HepG2 (cell line): ENCODE results near the gene ZNF385B. TPM values are rescaled to one million over a fixed set of nuclear protein-coding genes. Genes with fewer than 3 reads are reported as not detected.

Experiments
- FOXA1 ChIP-seq, 2 experiments: fragments of 450-650 bp in 1 of 2; sonication (generic) in 1 of 2; formaldehyde crosslinking in 1 of 2; IDR thresholded peaks; 2 replicates each; pipeline versions ENCODE4 v1.4.0 to v1.6.1; 2016 to 2020; ENCODE audit warnings: missing genetic modification reagents in 1 of 2
- FOXC1 ChIP-seq: sonication (generic); formaldehyde crosslinking; IDR thresholded peaks from 2 replicates; pipeline ENCODE4 v1.8.0; 2022; ENCODE audit warnings: mild to moderate bottlenecking, missing genetic modification reagents, borderline replicate concordance
- GABPA ChIP-seq, 2 experiments: IDR thresholded peaks; 2 replicates each; pipeline ENCODE4 v1.6.1; 2011 to 2016; ENCODE audit warnings: low read depth in 2 of 2, low read length in 1 of 2, missing biosample characterization in 1 of 2, missing genetic modification characterization in 1 of 2
- GTF3A ChIP-seq: sonication (generic); formaldehyde crosslinking; conservative IDR thresholded peaks from 2 replicates; pipeline ENCODE4 v1.4.0; 2020; ENCODE audit warnings: mild to moderate bottlenecking, missing genetic modification reagents
- JUN ChIP-seq: sonication (generic); formaldehyde crosslinking; IDR thresholded peaks from 2 replicates; pipeline ENCODE4 v1.4.0; 2020; ENCODE audit warnings: mild to moderate bottlenecking, missing genetic modification reagents
- KDM6A ChIP-seq: IDR thresholded peaks from 2 replicates; pipeline ENCODE4 v1.6.1; 2016; ENCODE audit warnings: low read depth
- MTF2 ChIP-seq: sonication (generic); formaldehyde crosslinking; IDR thresholded peaks from 2 replicates; pipeline ENCODE4 v1.5.0; 2020; ENCODE audit warnings: missing genetic modification reagents, borderline replicate concordance
- RCOR2 ChIP-seq: IDR thresholded peaks from 2 replicates; pipeline ENCODE4 v1.6.1; 2016; ENCODE audit warnings: missing biosample characterization, missing genetic modification reagents
- RFX5 ChIP-seq: IDR thresholded peaks from 2 replicates; pipeline ENCODE4 v1.6.1; 2011; ENCODE audit warnings: low read depth, low read length, improper control_type of control experiment
- SIX1 ChIP-seq: sonication (generic); formaldehyde crosslinking; IDR thresholded peaks from 2 replicates; pipeline ENCODE4 v1.4.0; 2020; ENCODE audit warnings: missing genetic modification reagents, borderline replicate concordance
- ZBTB1 ChIP-seq: sonication (generic); formaldehyde crosslinking; IDR thresholded peaks from 2 replicates; pipeline ENCODE4 v1.4.0; 2020; ENCODE audit warnings: missing genetic modification reagents, borderline replicate concordance
- ZNF225 ChIP-seq: sonication (generic); formaldehyde crosslinking; IDR thresholded peaks from 2 replicates; pipeline ENCODE4 v1.4.0; 2020; ENCODE audit warnings: mild to moderate bottlenecking, missing genetic modification reagents
- ZNF232 ChIP-seq: sonication (generic); formaldehyde crosslinking; IDR thresholded peaks from 2 replicates; pipeline ENCODE4 v1.4.0; 2020; ENCODE audit warnings: missing genetic modification reagents, borderline replicate concordance
- ZNF280D ChIP-seq: sonication (generic); formaldehyde crosslinking; IDR thresholded peaks from 2 replicates; pipeline ENCODE4 v1.5.1; 2020; ENCODE audit warnings: mild to moderate bottlenecking, missing genetic modification reagents
- ZNF724P ChIP-seq: sonication (generic); formaldehyde crosslinking; IDR thresholded peaks from 2 replicates; pipeline ENCODE4 v1.8.0; 2022; ENCODE audit warnings: missing genetic modification reagents, borderline replicate concordance
- polyA plus RNA-seq, 8 experiments: library from polyadenylated mRNA; depleted of rRNA in 3 of 8; stranded (reverse) in 7 of 8; unstranded in 1 of 8; fragments of >200 nt; fragmentation: Illumina TruSeq in 4 of 8; extraction: Trizol in 4 of 8; gene quantifications; 2 replicates each; pipeline versions ENCODE4 v1.2.1 to v1.2.3, GENCODE V29; 2011 to 2016; ENCODE audit warnings: low read depth in 4 of 8, missing spikeins in 1 of 8, mixed read lengths in 1 of 8; ENCODE audit not compliant: insufficient read depth in 1 of 8
- total RNA-seq, 5 experiments: library from RNA; depleted of rRNA; stranded (reverse); fragments of >200 nt; fragmentation: Illumina TruSeq; extraction: Trizol; gene quantifications; 2 replicates each; pipeline ENCODE4 v1.2.3, GENCODE V29; 2016; ENCODE audit warnings: low read depth in 1 of 5
- TF ChIP-seq, protein P1 (sequence below): sonication (generic); formaldehyde crosslinking; IDR thresholded peaks from 2 replicates; pipeline ENCODE4 v1.4.0; 2020; ENCODE audit warnings: missing genetic modification reagents; ENCODE audit errors: not compliant biosample characterization
- TF ChIP-seq, protein P2 (sequence below): IDR thresholded peaks from 2 replicates; pipeline ENCODE4 v1.6.1; 2016; ENCODE audit warnings: mild to moderate bottlenecking, missing biosample characterization, missing genetic modification reagents
- TF ChIP-seq, protein P3 (sequence below): sonication (generic); formaldehyde crosslinking; IDR thresholded peaks from 2 replicates; pipeline ENCODE4 v1.8.1; 2022; ENCODE audit warnings: low read depth, mild to moderate bottlenecking, missing genetic modification reagents
- TF ChIP-seq, protein P4 (sequence below): sonication (generic); formaldehyde crosslinking; IDR thresholded peaks from 2 replicates; pipeline ENCODE4 v1.4.0; 2020; ENCODE audit warnings: mild to moderate bottlenecking, missing genetic modification reagents

ZNF385B gene
- total and polyA plus RNA-seq, 2 of the 13 experiments (the other 11 are each of a cell fraction or from before 2014, with no cell fraction given): 3.3 to 6.7 TPM

DNA sequence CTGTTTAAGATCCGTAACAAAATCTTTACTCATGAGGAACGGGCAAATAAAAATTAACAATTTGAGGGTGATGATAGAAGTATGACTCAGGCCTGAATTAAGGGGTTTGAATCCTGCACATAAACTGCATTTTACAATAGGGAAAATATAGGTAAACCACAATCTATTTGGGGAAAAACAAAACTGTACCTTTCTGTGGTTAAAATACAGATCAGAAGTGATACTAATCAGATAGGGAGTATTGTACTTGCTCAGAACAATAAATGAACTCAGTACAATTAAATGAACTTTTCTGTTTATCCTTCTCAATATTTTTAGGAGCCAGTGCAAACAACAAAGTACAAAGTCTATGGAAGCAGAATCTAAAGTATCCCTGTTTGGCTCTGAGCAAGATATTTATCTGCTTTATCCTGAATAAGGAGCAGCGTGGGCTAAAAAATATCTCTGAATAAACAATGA lies 287.3 kb downstream of the ZNF385B start (continued):
- TF ChIP-seq, protein P1, sequence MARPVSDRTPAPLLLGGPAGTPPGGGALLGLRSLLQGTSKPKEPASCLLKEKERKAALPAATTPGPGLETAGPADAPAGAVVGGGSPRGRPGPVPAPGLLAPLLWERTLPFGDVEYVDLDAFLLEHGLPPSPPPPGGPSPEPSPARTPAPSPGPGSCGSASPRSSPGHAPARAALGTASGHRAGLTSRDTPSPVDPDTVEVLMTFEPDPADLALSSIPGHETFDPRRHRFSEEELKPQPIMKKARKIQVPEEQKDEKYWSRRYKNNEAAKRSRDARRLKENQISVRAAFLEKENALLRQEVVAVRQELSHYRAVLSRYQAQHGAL (CRISPR knock-in tag): no peak
- peak; percentile 43; the same call in 1 of the 2 replicates for TF ChIP-seq KDM6A (CRISPR knock-in tag)
- peak; percentile 59; the same call in 1 of the 2 replicates for TF ChIP-seq RCOR2 (CRISPR knock-in tag)
- TF ChIP-seq, protein P2, sequence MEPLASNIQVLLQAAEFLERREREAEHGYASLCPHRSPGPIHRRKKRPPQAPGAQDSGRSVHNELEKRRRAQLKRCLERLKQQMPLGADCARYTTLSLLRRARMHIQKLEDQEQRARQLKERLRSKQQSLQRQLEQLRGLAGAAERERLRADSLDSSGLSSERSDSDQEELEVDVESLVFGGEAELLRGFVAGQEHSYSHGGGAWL: no peak
- no peak for TF ChIP-seq ZNF225 (CRISPR knock-in tag)
- no peak for TF ChIP-seq GTF3A
- TF ChIP-seq RFX5: no peak
- no peak for TF ChIP-seq FOXC1 (CRISPR knock-in tag)
- TF ChIP-seq, protein P3, sequence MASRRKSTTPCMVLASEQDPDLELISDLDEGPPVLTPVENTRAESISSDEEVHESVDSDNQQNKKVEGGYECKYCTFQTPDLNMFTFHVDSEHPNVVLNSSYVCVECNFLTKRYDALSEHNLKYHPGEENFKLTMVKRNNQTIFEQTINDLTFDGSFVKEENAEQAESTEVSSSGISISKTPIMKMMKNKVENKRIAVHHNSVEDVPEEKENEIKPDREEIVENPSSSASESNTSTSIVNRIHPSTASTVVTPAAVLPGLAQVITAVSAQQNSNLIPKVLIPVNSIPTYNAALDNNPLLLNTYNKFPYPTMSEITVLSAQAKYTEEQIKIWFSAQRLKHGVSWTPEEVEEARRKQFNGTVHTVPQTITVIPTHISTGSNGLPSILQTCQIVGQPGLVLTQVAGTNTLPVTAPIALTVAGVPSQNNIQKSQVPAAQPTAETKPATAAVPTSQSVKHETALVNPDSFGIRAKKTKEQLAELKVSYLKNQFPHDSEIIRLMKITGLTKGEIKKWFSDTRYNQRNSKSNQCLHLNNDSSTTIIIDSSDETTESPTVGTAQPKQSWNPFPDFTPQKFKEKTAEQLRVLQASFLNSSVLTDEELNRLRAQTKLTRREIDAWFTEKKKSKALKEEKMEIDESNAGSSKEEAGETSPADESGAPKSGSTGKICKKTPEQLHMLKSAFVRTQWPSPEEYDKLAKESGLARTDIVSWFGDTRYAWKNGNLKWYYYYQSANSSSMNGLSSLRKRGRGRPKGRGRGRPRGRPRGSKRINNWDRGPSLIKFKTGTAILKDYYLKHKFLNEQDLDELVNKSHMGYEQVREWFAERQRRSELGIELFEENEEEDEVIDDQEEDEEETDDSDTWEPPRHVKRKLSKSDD (CRISPR knock-in tag): no peak
- no peak for TF ChIP-seq JUN (CRISPR knock-in tag)
- TF ChIP-seq, protein P4, sequence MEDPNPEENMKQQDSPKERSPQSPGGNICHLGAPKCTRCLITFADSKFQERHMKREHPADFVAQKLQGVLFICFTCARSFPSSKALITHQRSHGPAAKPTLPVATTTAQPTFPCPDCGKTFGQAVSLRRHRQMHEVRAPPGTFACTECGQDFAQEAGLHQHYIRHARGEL: no peak
- no peak for TF ChIP-seq MTF2 (CRISPR knock-in tag)
- no peak for TF ChIP-seq GABPA (IDR thresholded peaks at IDR 0.05; ENCODE audit: low read depth, low read length)
- TF ChIP-seq GABPA (CRISPR knock-in tag; IDR thresholded peaks at IDR 0.05; ENCODE audit: low read depth): no peak
- peak; percentile 29; the same call in 1 of the 2 replicates for TF ChIP-seq SIX1 (CRISPR knock-in tag)
- no peak for TF ChIP-seq ZBTB1 (CRISPR knock-in tag)
- no peak for TF ChIP-seq FOXA1 (IDR thresholded peaks at IDR 0.05)
- peak; percentile 51; the same call in 1 of the 2 replicates for TF ChIP-seq FOXA1 (CRISPR knock-in tag; IDR thresholded peaks at IDR 0.05)
- no peak for TF ChIP-seq ZNF232 (CRISPR knock-in tag)
- no peak for TF ChIP-seq ZNF724P (CRISPR knock-in tag)
- TF ChIP-seq ZNF280D (CRISPR knock-in tag): no peak
